NCI-H146 (cell line): ENCODE measurements around the gene ZNF664.
A peak's percentile ranks its signal among the peaks of the same experiment; 100 is the strongest.

ENCODE experiments used
- DNase-seq: peaks from one replicate; lab custom pipeline; 2025; lab: John Stamatoyannopoulos, UW

ZNF664 gene

DNA sequence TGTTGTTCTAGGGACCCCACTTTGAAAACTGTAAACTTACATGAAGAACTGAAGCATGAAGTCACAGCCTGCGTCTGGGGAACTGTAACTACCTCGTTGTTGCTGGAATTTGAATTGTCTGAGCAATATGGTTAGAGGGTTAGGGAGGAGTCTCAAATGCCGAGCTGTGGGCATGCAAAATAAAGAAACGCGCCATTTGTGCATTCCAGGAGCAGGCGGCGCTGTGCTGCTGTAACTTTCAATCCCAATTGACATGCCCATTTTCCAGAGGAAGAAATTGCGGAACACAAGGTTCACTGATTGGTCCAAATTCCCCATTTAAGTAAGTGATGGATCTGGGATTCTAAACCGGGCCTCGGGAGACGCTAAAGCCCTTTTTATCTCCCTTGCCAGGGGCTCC is 61.3 kb downstream of the ZNF664 start:
- no peak for DNase-seq

DNA sequence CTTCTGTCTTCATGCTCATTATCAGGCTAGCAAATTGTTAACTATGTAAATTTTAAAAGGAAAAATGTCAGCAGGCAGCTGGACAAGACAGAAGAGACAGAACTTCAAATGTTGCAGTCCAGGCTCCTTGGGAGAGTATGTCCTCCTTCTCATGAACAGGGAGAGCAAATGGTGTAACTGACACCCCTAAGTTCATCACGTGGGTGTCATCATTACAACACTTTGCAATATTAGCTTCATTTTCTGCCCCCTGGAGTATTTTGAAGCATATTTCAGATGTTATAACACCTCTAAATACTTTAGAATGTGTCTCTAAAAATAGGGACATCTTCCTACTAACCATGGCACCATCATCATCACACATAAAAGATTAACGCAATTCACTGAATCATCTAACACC is 62.1 kb downstream of the ZNF664 start:
- DNase-seq: no peak

DNA sequence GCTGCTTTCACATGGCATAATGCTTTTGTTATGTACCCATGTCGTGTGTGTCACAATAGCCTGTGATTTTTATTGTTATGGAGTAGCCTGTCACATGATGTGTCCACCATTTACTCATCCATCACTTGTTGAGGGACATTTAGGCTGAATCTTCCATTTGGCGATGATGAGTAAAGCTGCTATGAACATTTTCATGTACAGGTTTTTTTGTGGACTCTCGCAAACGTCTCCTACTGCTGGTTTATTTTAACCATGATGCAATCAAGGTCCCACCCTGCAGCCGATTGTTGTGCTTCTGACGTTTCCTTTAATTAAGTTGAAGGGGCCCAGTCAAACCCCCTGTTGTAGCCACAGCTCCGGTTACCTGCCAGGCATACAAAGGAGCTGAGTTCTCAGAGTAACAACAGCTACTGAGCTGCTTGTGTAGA is 63.2 kb downstream of the ZNF664 start:
- DNase-seq: peak; percentile 63

DNA sequence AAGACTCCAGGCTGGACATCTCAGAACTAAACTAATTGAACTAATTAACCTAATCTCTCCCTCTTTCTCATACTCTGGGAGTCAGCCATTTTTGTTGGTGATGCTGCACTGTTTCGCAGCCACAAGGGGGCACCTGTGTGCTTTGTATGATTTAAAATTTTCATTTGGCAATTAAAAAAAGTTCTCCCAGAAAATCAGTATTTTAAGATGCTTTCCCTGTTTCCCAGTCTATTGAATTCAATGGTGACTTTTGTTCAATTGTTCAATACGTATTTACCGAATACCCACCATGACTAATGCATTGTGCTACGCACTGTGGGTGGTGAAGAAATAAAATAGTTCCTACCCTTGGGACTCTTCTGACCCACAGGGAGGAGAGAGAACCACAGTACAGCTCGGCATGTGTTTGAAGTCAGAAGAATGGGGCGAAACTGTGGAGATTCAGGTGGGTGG is 63.7 kb downstream of the ZNF664 start:
- DNase-seq: peak; percentile 63

DNA sequence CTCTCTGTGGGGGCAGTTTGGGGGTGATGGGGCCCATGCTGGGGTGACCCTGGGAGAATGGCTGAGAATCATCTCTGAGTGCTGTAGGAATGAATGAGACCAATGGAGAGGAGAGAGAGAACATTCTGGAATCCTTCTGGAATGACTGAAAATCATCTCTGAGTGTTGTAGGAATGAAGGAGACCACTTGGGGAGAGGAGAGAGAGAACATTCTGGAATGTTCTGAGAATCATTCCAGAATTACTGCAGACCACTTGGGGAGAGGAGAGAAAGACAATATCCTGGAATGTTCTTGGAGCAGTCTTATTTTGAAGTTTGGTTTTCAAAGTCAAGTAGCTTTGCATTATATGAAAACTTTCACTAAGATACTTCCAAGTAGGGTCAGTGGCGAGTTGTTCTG is 64.3 kb downstream of the ZNF664 start:
- no peak for DNase-seq

DNA sequence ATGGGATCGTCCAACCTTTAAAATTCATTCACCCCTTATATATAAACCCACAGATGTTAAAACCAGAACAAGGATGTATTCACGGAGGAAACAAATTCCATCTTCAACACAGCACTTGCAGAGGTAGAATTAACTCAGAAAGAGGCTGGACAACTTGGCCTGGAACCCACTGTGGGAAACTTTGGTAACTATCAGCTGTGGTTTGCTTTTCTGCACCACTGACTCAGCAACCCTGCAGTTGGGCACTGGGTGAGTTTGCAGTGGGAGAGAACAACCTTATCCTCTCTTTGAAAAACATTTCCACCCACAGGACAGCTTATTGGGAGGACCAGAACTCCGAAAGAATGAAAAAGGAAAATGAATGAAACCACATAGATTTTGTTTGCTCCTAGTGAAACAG is 66.3 kb downstream of the ZNF664 start:
- no peak for DNase-seq

DNA sequence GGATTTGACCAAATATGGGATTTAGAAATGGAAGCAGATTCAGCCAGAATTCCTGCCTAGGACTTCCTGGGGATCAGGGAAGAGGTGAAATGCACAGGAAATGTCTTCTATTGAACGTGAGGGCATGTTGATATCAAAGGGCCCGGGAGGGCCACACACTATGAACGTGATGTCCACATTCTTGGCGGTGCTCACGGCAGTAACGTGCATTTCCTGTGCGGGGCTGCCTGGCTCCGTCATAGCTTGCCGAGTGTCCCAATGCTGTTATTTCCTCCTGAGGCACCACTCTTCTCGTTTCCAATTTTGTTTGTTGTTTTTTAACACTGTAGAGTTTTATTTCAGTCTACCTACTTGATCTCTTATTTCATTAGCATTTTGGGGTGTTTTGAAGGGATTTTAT is 67.3 kb downstream of the ZNF664 start:
- no peak for DNase-seq

DNA sequence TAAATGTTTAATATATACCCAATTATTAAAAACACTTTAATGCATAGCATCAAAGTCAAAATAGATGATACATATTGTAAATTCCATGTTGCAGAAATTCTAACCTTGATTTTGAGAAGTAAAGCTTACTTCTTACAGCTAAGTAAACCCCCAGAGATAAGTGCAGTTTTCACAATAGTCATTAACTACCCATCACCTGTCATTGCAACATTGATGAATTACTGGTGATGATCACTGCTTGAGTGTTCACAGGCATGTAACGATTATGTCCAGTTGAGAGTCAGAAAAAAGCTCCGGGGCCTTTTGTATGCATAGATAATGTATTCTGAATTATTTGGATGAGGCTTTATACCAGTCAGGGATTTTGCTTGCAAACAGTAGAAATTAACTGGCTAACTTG is 67.7 kb downstream of the ZNF664 start:
- peak; percentile 14 for DNase-seq

DNA sequence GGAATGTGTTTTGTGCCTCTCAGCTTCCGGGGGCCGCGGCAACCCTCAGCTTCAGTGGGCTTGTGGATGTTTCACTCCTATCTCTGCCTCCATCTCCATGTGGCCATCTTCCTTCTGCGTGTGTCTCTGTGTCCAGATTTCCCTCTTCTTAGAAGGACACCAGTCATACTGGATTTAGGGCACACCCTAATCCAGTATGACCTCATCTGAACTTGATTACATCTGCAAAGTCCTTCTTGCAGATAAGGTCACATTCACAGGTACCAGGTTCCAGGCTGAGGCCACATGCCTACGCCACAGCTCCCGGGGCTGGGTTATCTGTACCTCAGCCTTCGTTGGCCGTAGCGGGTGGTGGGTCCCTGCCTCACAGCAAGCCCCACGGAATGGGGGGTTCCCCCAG is 68.9 kb downstream of the ZNF664 start:
- DNase-seq: no peak

DNA sequence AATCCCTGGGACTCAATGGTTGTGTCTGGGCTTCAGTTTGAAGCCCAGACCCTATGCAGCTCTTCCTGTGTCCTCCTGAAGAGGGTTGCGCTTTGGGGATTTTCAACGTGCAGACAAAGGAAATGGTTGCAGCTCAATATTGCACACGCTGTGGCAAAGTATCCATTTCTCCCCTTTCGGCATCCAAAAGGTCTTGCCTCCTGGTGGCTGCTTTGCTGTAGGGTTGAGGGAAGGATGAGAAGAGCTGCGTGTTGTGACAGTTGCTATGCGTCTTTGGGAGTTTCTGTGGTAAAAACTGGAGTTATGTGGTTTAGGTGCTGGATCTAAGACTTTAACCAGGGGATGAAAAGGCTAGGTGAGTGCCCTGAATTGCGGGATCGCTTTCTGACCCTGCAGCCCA is 71.0 kb downstream of the ZNF664 start:
- no peak for DNase-seq

DNA sequence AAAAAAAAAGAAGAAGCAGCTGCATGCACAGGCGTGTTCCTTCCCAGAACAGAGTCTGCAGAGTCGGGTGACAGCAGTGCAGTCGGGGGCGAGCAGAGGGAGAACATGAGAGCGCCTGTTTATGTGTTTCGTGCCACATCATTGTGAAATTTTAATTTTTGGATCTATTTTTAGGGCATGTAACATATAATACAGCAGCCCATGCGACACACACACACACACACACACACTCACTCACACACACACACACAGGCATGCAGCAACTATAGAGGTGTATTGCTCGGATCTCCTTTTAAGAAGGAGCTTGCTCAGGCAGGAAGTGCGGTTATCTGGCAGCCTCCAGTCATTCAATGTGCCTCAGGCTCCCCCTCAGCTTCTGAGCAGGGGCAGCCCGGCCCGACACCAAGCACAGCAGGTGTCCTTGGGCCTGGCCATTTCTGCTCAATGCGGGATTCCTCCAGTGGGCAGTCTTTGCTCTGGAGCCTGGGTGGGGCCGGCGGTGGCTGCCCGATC is 71.8 kb downstream of the ZNF664 start:
- DNase-seq: no peak

DNA sequence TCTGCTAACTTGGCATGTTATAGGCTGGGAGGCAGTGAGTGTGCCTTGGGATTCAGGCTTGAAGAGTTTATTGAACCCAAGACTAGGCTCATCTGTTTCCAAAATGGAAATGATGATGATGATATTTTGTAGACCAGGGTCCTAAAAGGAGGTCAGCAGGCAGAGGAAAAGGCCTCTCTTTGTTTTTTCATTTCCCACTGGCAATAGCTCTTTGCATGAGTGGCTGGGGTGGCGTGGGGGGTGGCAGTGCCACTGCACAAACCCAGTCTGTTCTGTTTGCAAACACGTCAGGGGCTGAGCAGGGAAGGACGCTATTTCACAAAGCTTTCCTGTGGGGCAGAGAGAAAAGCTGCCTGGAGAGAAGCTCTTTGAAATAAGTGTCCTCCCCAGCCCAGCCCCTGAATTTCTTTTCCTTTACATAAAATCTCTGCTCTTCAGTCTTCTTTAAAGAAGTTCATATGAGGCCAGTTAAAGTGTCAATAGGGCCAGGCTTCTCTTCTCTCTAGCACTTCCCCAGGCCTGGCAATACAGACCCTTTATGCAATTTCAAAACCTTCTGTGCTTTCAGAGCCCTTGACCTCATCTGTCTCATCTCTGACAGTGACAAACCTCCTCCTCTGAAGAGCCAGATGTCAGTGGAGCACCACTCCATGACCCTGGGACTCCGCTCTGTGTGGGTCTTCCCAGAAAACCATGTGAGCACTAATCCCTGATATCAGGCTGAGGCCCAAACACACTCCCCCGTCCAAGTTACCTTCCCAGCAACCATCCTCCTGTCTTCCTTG is 72.8 kb downstream of the ZNF664 start:
- DNase-seq: no peak

DNA sequence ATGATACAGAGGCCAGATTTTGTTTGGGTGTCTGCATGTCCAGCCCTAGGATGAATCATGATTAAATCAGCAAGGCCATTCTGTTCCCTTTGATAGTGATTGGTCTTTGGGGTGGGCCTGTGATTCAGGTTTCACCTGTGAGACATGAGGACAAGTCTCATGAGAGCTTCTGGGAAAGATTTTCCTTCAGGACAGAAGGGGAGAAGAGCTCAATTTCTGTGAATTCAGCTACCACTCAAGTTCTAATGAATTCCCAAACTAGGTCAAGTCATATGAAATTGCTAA is 73.4 kb downstream of the ZNF664 start:
- DNase-seq: no peak

DNA sequence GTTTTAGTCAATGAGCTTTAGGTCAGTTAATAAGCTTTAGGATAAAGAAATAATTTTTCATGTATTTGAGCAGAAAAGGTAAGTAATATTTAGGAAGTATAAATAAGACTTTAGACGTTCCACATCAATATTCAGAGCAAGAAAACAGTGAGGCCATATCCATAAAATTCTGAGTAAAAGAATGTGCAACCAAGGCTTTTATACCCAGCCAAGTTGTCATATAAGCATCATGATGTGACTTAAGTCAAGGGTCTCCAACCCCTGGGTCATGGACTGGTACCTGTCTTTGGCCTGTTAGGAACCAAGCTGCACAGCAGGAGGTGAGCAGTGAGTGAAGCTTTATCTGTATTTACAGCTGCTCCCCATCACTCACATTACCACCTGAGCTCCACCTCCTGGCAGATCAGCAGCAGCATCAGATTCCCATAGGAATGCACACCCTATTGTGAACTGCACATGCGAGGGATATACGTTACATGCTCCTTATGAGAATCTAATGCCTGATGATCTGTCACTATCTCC is 74.1 kb downstream of the ZNF664 start:
- no peak for DNase-seq

DNA sequence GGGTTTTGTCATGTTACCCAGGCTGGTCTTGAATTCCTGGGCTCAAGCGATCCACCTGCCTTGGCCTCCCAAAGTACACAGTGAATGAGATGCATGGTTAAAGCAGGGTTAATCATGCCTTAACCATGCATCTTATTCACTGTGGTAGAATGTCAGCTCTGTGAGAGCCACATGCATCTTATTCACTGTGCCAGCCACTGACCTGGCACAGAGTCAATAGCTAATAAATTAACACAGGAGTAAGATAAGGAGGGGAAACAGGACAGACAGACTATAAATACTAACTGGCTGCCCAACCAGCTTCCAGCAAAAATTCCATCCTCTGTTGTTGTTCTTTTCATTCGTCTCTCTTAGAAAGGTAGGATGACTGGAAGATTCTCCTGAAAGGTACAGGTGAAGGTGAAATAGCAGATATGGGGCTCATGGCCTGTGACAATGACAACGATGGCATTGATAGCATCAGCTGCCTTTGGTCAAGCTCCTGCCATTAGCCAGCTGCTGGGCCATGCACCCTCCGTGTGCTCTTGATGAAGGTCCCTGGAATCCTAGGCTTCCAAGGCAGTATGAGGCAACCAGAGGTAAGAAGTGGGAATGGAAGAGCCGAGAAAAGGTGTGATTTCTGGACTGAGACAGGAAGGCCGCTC is 76.6 kb downstream of the ZNF664 start:
- DNase-seq: no peak

DNA sequence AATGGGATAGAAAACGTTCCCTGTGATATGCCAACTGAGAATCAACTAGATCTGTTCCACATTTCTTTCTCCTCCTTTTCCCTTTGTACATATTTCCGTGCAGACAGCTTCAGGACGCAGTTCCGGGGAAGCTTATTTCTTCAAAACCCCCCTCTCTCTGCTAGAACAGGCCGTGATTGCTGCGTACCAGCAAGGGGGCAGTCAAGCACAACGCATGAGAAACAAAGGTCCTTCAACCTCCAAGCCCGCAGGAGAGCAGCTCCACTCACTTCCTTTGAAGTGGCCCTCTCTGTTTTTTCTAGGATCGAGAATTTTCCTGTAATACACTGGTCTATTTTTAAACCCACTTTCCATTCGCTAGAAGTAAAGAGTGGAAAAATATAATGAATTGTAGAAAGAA is 80.8 kb downstream of the ZNF664 start:
- peak; percentile 85 for DNase-seq

DNA sequence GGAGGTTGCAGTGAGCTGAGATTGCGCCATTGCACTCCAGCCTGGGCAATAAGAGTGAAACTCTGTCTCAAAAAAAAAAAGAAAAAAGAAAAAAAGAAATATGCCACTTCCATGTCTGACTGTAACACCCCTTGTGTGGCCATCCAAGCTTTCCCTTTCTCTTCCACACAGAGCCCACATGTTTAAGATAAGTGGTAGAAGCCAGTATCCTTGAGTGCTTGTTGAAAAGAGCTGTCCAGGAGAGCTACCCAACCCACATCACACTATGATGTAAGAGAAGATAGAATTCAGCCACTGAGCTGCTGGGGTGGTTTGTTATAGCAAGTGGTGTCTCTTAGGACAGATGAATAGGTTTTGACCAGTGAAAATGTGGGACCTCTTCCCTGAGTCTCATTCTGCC is 82.1 kb downstream of the ZNF664 start:
- DNase-seq: no peak

DNA sequence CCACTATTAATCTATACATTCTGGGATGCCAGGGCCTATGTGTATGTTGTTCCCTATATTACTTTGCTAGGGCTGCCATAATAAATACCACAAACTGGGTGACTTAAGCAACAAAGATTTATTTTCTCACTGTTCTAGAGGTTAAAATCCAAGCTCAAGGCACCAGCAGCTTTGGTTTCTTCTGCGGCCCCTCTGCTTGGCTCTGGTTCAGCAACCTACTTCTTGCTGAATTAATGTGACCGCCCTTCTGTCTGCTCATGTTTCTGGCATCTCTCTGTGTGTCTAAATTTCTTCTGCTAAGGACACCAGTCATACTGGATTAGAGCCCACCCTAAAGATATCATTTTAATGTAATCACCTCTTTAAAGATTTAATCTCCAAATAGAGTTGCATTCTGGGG is 84.7 kb downstream of the ZNF664 start:
- no peak for DNase-seq

DNA sequence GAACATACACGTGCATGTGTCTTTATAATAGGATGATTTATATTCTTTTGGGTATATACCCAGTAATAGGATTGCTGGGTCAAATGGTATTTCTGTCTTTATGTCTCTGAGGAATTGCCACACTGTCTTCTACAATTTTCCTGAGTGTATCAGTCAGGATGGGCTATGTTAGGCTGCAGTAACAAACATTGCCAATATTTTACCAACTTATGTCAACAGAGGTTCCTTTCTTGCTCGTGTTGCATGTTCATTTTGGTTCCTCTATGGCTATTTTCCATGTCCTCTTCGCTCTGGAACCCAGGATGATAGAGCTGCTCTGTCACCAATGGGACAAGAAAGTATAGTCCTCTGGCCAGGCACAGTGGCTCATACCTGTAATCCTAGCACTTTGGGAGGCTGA is 86.7 kb downstream of the ZNF664 start:
- DNase-seq: no peak
